HCT116 (cell line): ENCODE results near the gene ZDHHC19. TPM values are rescaled to one million over a fixed set of nuclear protein-coding genes. Genes with fewer than 3 reads are reported as not detected.

ENCODE experiments used
- ATAC-seq: fragments of 200-7000 bp; cut with Tn5 transposase; 2 replicates; pipeline ENCODE4 v1.9.1; 2020; ENCODE audit warnings: mild to moderate bottlenecking, moderate library complexity
- BruUV-seq: library from RNA; stranded (reverse); fragments of 400-500 nt; replicated peaks from 2 replicates; lab custom pipeline; 2021; lab: Mats Ljungman, UMichigan
- CTCF ChIA-PET: fragments of 300-600 bp; sonication (Branson Sonifier 250); formaldehyde crosslinking; loops from one replicate; lab custom pipeline; 2021; ENCODE audit warnings: antibody characterized with exemption; lab: Charles Lee
- POLR2A ChIA-PET: fragments of 300-600, 350-600 bp; sonication (Branson Sonifier 250); formaldehyde crosslinking; loops from one replicate; lab custom pipeline; 2021; ENCODE audit warnings: antibody characterized with exemption; lab: Charles Lee
- RAD21 ChIA-PET, 2 experiments: fragments of 300-600 bp; sonication (Branson Sonifier 250); formaldehyde crosslinking; loops; one replicate each; lab custom pipeline; 2023; ENCODE audit warnings: low total read pairs in 2 of 2; ENCODE audit not compliant: uncharacterized antibody in 2 of 2, unreplicated experiment in 2 of 2, low non-redundant PET in 1 of 2; lab: Charles Lee
- DNase-seq: peaks from one replicate; pipeline ENCODE4 v3.0.0-alpha.2; 2010; ENCODE audit warnings: low read depth, low spot score
- H2AFZ ChIP-seq: fragments of 200-600 bp; shearing (Covaris generic), sonication (generic); 2 replicates; pipeline ENCODE4 v1.6.1; 2017; ENCODE audit warnings: low read depth, mixed run types, mixed read lengths, antibody characterized with exemption, low read length; ENCODE audit not compliant: poor library complexity, severe bottlenecking
- H3K27ac ChIP-seq: 2 replicates; pipeline ENCODE4 v1.5.1; 2012; ENCODE audit warnings: low read depth, low read length
- H3K27me3 ChIP-seq: fragments of 200-600 bp; sonication (generic); 2 replicates; pipeline ENCODE4 v1.6.1; 2016; ENCODE audit warnings: mixed run types, low read length, mixed read lengths; ENCODE audit not compliant: insufficient read depth
- H3K36me3 ChIP-seq, 2 experiments: fragments of 200-500 bp in 1 of 2; fragments of 200-600 bp in 1 of 2; sonication (Bioruptor generic) in 1 of 2; sonication (generic) in 1 of 2; 2 replicates each; pipeline versions ENCODE4 v1.5.1 to v1.6.1; 2014 to 2016; ENCODE audit warnings: low read length in 2 of 2, inconsistent platforms in 1 of 2, mixed read lengths in 1 of 2, mixed run types in 1 of 2; ENCODE audit not compliant: insufficient read depth in 2 of 2, control insufficient read depth in 1 of 2
- H3K4me1 ChIP-seq, 2 experiments: fragments of 200-600 bp in 1 of 2; sonication (generic) in 1 of 2; 2 replicates each; pipeline versions ENCODE4 v1.5.1 to v1.6.1; 2012 to 2017; ENCODE audit warnings: low read length in 2 of 2, inconsistent platforms in 1 of 2, mild to moderate bottlenecking in 1 of 2, mixed read lengths in 1 of 2, mixed run types in 1 of 2, moderate library complexity in 1 of 2; ENCODE audit not compliant: insufficient read depth in 2 of 2, control insufficient read depth in 1 of 2
- H3K4me2 ChIP-seq: fragments of 200-600 bp; sonication (generic); 2 replicates; pipeline ENCODE4 v1.6.1; 2017; ENCODE audit warnings: mixed run types, low read length, mixed read lengths
- H3K4me3 ChIP-seq, 2 experiments: fragments of 200-600 bp in 1 of 2; sonication (generic) in 1 of 2; replicated peaks in 1 of 2; 2 replicates each; pipeline ENCODE4 v1.5.1; 2011 to 2016; ENCODE audit warnings: low read length in 2 of 2, control low read depth in 1 of 2, low read depth in 1 of 2, mild to moderate bottlenecking in 1 of 2, mixed read lengths in 1 of 2, mixed run types in 1 of 2
- H3K79me2 ChIP-seq: fragments of 200-600 bp; sonication (generic); 2 replicates; pipeline ENCODE4 v1.6.1; 2017; ENCODE audit warnings: mild to moderate bottlenecking, mixed run types, low read length, moderate library complexity, mixed read lengths; ENCODE audit not compliant: insufficient read depth
- H3K9ac ChIP-seq: fragments of 200-600 bp; sonication (generic); 2 replicates; pipeline ENCODE4 v1.6.1; 2016; ENCODE audit warnings: low read length, mixed read lengths
- H3K9me2 ChIP-seq: fragments of 200-600 bp; sonication (generic), shearing (Covaris generic); 2 replicates; pipeline ENCODE4 v1.6.1; 2017; ENCODE audit warnings: mixed run types, mild to moderate bottlenecking, moderate library complexity; ENCODE audit not compliant: insufficient read depth
- H3K9me3 ChIP-seq, 2 experiments: fragments of 200-500 bp in 1 of 2; fragments of 200-600 bp in 1 of 2; sonication (Bioruptor generic) in 1 of 2; sonication (generic) in 1 of 2; 2 replicates each; pipeline ENCODE4 v1.6.1; 2014 to 2017; ENCODE audit warnings: low read length in 2 of 2, mixed read lengths in 2 of 2, inconsistent platforms in 1 of 2, low read depth in 1 of 2, mild to moderate bottlenecking in 1 of 2, mixed run types in 1 of 2, moderate library complexity in 1 of 2; ENCODE audit not compliant: control insufficient read depth in 1 of 2, insufficient read depth in 1 of 2
- H4K20me1 ChIP-seq: fragments of 200-600 bp; sonication (generic), shearing (Covaris generic); 2 replicates; pipeline ENCODE4 v1.6.1; 2017; ENCODE audit warnings: mixed run types, mild to moderate bottlenecking, moderate library complexity; ENCODE audit not compliant: insufficient read depth
- CBX3 ChIP-seq: IDR thresholded peaks from 2 replicates; pipeline ENCODE4 v1.6.1; 2012; ENCODE audit warnings: low read depth
- EGR1 ChIP-seq: IDR thresholded peaks from 2 replicates; pipeline ENCODE4 v1.6.1; 2012; ENCODE audit warnings: low read depth
- EZH2 ChIP-seq: fragments of 200-600 bp; sonication (generic); IDR thresholded peaks from 2 replicates; pipeline ENCODE4 v1.6.1; 2017; ENCODE audit warnings: antibody characterized with exemption, mixed run types
- EZH2phosphoT487 ChIP-seq: fragments of 200-600 bp; IDR thresholded peaks from 2 replicates; pipeline ENCODE4 v1.6.1; 2018; ENCODE audit warnings: antibody characterized with exemption, borderline replicate concordance
- FOSL1 ChIP-seq: IDR thresholded peaks from 2 replicates; pipeline ENCODE4 v1.6.1; 2012; ENCODE audit warnings: low read depth
- JUND ChIP-seq: IDR thresholded peaks from 2 replicates; pipeline ENCODE4 v1.6.1; 2012
- POLR2A ChIP-seq: IDR thresholded peaks from 2 replicates; pipeline ENCODE4 v1.7.0; 2011; ENCODE audit warnings: borderline replicate concordance; ENCODE audit not compliant: insufficient read depth, insufficient read length; ENCODE audit errors: extremely low read depth
- POLR2AphosphoS5 ChIP-seq: IDR thresholded peaks from 2 replicates; pipeline ENCODE4 v1.6.1; 2011; ENCODE audit warnings: mild to moderate bottlenecking, low read depth, low read length, moderate library complexity
- RAD21 ChIP-seq: IDR thresholded peaks from 2 replicates; pipeline ENCODE4 v1.6.1; 2012; ENCODE audit warnings: low read depth, mild to moderate bottlenecking
- SIN3A ChIP-seq: IDR thresholded peaks from 2 replicates; pipeline ENCODE4 v1.6.1; 2012; ENCODE audit warnings: low read depth
- SP1 ChIP-seq: IDR thresholded peaks from 2 replicates; pipeline ENCODE4 v1.6.1; 2012; ENCODE audit warnings: low read depth
- SRF ChIP-seq: IDR thresholded peaks from 2 replicates; pipeline ENCODE4 v1.6.1; 2012; ENCODE audit warnings: low read depth
- TCF7L2 ChIP-seq: IDR thresholded peaks from 2 replicates; pipeline ENCODE4 v1.7.0; 2011; ENCODE audit warnings: borderline replicate concordance, inconsistent platforms; ENCODE audit not compliant: insufficient read depth, insufficient read length; ENCODE audit errors: extremely low read depth
- ZFX ChIP-seq: fragments of 450-650 bp; IDR thresholded peaks from 2 replicates; pipeline ENCODE4 v1.6.1; 2017
- ZNF274 ChIP-seq: fragments of 200-500 bp; sonication (Bioruptor generic); IDR thresholded peaks from 2 replicates; pipeline ENCODE4 v1.6.1; 2014; ENCODE audit warnings: mild to moderate bottlenecking, low read depth, low read length, inconsistent platforms
- intact Hi-C: fragments of 100-400 bp; cut with micrococcal nuclease; formaldehyde crosslinking; loops from 2 replicates; pipeline ENCODE4 v1.10.0; 2022
- total RNA-seq: library from RNA; stranded (reverse); gene quantifications from one replicate; pipeline ENCODE4 v1.2.1, GENCODE V29; 2021; ENCODE audit not compliant: unreplicated experiment
- TF ChIP-seq, protein P1 (sequence below): IDR thresholded peaks from 2 replicates; pipeline ENCODE4 v1.6.1; 2012
- TF ChIP-seq, protein P2 (sequence below): IDR thresholded peaks from 2 replicates; pipeline ENCODE4 v1.6.1; 2012
- TF ChIP-seq, protein P3 (sequence below), 3 experiments: fragments of 200-600 bp in 1 of 3; sonication (generic) in 1 of 3; IDR thresholded peaks in 2 of 3; conservative IDR thresholded peaks in 1 of 3; 2 replicates each; pipeline ENCODE4 v1.5.1; 2012 to 2017; ENCODE audit warnings: low read depth in 2 of 3, low read length in 2 of 3, antibody characterized with exemption in 1 of 3, borderline replicate concordance in 1 of 3, control low read depth in 1 of 3, mild to moderate bottlenecking in 1 of 3, mixed read lengths in 1 of 3, mixed run types in 1 of 3, moderate library complexity in 1 of 3; ENCODE audit not compliant: insufficient read depth in 1 of 3
- TF ChIP-seq, protein P4 (sequence below): IDR thresholded peaks from 2 replicates; pipeline ENCODE4 v1.6.1; 2011; ENCODE audit warnings: mild to moderate bottlenecking, low read length, moderate library complexity; ENCODE audit not compliant: insufficient replicate concordance; ENCODE audit errors: extremely low read depth

The ZDHHC19 gene
- total RNA-seq, 1 experiment from 2014 or later: not detected

DNA sequence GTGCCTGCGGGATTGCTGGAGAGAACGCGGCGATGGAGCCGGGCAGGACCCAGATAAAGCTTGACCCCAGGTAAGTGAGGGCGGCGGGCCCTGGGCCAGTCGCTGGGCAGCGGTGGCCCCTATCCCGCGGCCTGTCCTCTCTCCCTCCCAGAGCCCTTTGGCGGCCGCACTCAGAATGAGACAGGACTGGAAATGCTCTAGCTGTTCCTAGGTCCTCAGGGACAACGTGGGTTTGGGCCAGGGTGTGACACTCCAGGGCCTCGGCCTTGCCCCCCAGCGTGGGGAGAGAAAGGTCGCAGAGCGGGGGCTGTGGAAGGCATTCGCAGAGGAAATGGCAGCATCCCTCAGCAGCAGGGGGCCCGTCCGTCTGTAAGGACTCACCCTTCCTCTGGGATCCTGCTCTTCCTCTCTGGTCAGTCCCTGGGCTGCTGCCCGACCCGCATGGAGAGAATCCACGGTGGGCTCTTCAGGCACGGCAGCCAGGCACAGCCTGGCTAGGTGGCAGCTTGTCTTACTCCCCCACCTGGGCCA lies 5.5 kb upstream of the ZDHHC19 start:
- ATAC-seq: no peak
- intact Hi-C loops: no loop called here
- H3K4me1 ChIP-seq: no peaks in the 10 kb centered on the region

More for the DNA sequence above, 5.5 kb upstream of the ZDHHC19 start:
- BruUV-seq: no TSS peak
- Histone ChIP-seq H4K20me1 (no peaks in the 10 kb centered on the region), H2AFZ (no peak overlapping the region), H3K79me2 (no peaks in the 10 kb centered on the region), H3K27me3 (no peaks in the 10 kb centered on the region), H3K9me3 (no peaks in the 10 kb centered on the region), H3K9ac (no peak overlapping the region), H3K27ac (no peak overlapping the region), H3K9me2 (no peaks in the 10 kb centered on the region), H3K36me3 (no peaks in the 10 kb centered on the region), H3K4me2 (no peak overlapping the region), H3K4me3 (no peak overlapping the region)
- no peak for DNase-seq
- ChIA-PET POLR2A (no interaction called here), RAD21 (no interaction called here), CTCF (no interaction called here)
- no peak for TF ChIP-seq SIN3A
- no peak for TF ChIP-seq POLR2AphosphoS5
- TF ChIP-seq CBX3: no peak
- TF ChIP-seq EZH2: no peak
- TF ChIP-seq ZFX: no peak
- TF ChIP-seq, protein P1, sequence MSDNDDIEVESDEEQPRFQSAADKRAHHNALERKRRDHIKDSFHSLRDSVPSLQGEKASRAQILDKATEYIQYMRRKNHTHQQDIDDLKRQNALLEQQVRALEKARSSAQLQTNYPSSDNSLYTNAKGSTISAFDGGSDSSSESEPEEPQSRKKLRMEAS: no peak
- TF ChIP-seq, protein P2, sequence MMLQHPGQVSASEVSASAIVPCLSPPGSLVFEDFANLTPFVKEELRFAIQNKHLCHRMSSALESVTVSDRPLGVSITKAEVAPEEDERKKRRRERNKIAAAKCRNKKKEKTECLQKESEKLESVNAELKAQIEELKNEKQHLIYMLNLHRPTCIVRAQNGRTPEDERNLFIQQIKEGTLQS: no peak
- TF ChIP-seq TCF7L2: no peak
- no peak for TF ChIP-seq EGR1
- no peak for TF ChIP-seq ZNF274
- TF ChIP-seq, protein P3, sequence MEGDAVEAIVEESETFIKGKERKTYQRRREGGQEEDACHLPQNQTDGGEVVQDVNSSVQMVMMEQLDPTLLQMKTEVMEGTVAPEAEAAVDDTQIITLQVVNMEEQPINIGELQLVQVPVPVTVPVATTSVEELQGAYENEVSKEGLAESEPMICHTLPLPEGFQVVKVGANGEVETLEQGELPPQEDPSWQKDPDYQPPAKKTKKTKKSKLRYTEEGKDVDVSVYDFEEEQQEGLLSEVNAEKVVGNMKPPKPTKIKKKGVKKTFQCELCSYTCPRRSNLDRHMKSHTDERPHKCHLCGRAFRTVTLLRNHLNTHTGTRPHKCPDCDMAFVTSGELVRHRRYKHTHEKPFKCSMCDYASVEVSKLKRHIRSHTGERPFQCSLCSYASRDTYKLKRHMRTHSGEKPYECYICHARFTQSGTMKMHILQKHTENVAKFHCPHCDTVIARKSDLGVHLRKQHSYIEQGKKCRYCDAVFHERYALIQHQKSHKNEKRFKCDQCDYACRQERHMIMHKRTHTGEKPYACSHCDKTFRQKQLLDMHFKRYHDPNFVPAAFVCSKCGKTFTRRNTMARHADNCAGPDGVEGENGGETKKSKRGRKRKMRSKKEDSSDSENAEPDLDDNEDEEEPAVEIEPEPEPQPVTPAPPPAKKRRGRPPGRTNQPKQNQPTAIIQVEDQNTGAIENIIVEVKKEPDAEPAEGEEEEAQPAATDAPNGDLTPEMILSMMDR (IDR thresholded peaks at IDR 0.05 in 2 of 3, conservative IDR thresholded peaks at IDR 0.05 in 1 of 3; ENCODE audit: borderline replicate concordance in 1 of 3, insufficient read depth in 1 of 3, low read depth in 2 of 3, low read length in 2 of 3): no peak
- TF ChIP-seq, protein P4, sequence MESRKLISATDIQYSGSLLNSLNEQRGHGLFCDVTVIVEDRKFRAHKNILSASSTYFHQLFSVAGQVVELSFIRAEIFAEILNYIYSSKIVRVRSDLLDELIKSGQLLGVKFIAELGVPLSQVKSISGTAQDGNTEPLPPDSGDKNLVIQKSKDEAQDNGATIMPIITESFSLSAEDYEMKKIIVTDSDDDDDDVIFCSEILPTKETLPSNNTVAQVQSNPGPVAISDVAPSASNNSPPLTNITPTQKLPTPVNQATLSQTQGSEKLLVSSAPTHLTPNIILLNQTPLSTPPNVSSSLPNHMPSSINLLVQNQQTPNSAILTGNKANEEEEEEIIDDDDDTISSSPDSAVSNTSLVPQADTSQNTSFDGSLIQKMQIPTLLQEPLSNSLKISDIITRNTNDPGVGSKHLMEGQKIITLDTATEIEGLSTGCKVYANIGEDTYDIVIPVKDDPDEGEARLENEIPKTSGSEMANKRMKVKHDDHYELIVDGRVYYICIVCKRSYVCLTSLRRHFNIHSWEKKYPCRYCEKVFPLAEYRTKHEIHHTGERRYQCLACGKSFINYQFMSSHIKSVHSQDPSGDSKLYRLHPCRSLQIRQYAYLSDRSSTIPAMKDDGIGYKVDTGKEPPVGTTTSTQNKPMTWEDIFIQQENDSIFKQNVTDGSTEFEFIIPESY: no peak
- no peak for TF ChIP-seq EZH2phosphoT487
- no peak for TF ChIP-seq JUND
- no peak for TF ChIP-seq POLR2A
- no peak for TF ChIP-seq FOSL1
- TF ChIP-seq SP1: no peak
- no peak for TF ChIP-seq SRF
- no peak for TF ChIP-seq RAD21
